ENCODE results near the gene DLG3.
"Not testable (repeated sequence)": the region's sequence is repeated elsewhere in the genome, so short reads cannot be mapped to it uniquely, and the experiment has no call there.

The DLG3 gene

DNA sequence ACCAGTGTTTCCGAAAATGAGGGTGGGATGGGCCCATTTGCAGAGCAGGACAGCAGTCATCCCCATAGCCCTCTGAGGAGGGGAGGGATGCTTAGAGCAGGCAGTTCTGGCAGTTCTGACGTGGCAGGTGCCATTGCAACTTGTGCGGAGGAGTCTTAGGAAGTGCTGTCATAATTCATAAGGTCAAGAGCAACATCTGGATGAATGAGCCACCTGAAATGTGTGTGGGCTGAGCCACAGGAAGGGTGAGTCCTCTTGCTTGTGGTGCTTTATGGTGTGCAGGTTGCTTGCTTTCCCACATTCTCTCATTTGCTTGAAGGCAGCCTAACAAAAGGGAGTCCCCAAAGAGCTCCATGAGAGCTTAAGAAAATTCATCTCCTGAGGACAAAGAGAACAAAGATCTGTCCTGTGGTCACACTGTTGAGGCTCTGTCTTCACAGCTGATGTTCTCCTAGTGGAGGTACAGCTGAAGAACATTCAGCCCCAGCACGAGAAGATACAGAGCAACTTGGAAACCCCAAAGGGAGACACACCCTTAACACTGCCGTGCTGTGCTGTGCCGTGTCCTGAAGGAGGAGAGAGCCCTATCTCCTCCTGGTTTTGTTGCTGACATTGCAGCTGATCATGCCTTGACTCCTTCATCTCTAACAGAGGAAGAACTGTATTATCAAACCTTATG, 60.3 kb downstream of the DLG3 start:
- Histone ChIP-seq H3K27ac (no peak overlapping the region), H3K27me3 (replicated peaks) (no peaks in the 10 kb centered on the region), H3K4me3 (ENCODE audit: low read depth, low read length) (no peak overlapping the region), H3K36me3 (replicated peaks) (no peaks in the 10 kb centered on the region)
- in situ Hi-C loops (cut with HindIII; ENCODE audit: low pct_ligation_motif_present, low sequenced_read_pairs) = no loop called here
- TF ChIP-seq, protein P1, sequence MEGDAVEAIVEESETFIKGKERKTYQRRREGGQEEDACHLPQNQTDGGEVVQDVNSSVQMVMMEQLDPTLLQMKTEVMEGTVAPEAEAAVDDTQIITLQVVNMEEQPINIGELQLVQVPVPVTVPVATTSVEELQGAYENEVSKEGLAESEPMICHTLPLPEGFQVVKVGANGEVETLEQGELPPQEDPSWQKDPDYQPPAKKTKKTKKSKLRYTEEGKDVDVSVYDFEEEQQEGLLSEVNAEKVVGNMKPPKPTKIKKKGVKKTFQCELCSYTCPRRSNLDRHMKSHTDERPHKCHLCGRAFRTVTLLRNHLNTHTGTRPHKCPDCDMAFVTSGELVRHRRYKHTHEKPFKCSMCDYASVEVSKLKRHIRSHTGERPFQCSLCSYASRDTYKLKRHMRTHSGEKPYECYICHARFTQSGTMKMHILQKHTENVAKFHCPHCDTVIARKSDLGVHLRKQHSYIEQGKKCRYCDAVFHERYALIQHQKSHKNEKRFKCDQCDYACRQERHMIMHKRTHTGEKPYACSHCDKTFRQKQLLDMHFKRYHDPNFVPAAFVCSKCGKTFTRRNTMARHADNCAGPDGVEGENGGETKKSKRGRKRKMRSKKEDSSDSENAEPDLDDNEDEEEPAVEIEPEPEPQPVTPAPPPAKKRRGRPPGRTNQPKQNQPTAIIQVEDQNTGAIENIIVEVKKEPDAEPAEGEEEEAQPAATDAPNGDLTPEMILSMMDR (IDR thresholded peaks at IDR 0.05; ENCODE audit: low read depth, low read length, missing control alignments) = no peak
- DNase-seq = no peak

DNA sequence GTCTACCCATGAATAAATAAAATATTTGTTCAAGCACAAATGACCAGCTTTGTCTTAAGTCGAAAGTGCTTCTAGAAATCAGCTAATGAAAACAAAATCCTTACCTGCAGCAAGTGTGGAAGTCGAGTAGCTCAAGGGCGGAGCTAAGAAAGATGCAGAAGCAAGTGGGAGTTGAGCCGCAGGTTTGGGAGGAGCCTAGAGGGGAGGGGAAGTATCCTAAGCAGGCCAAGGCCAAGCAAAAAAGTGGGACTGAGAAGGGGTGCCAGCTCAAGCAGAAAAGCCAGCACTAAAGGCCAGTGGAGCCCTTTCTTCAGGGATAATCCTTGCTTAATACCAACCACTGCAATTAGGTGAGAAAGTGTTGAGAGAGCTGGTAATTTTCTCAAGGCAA, 60.8 kb downstream of the DLG3 start:
- Histone ChIP-seq H3K4me3 (ENCODE audit: low read depth, low read length) (no peak overlapping the region), H3K27me3 (replicated peaks) (no peaks in the 10 kb centered on the region), H3K27ac (no peak overlapping the region), H3K36me3 (replicated peaks) (no peaks in the 10 kb centered on the region)
- DNase-seq = no peak
- TF ChIP-seq, protein P1 (IDR thresholded peaks at IDR 0.05; ENCODE audit: low read depth, low read length, missing control alignments) = no peak
- in situ Hi-C loops (cut with HindIII; ENCODE audit: low pct_ligation_motif_present, low sequenced_read_pairs) = no loop called here

DNA sequence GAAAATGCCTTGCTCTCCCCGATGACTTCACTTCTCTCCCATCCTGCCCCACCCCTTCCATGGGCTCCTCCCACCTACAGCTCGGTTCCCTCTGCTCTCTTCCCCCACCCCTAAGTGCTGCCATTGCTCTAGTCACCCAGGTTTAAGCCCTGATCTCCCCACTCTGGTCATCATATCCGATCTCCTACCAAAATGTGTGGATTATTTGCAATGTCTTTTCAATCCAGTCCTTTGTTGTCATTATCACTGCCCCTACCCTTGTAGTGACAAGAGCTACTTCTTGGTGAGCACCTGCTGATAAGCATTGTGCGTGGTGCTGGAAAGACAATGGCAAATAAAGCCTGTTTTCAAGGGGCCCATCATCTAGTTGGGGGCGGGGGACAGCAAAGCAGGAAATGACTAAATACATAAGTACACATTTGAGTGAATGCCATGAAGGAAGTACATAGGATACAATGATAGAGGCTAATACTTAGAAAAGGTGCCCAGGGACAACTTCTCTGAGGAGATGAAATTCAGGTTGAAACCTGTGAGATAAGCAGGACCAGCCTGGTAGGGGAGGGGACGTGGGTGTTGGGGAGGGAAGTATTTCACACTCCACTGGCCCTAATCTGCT, 63.8 kb downstream of the DLG3 start:
- no peak overlapping the region for H3K27ac ChIP-seq
- no peaks in the 10 kb centered on the region for H3K36me3 ChIP-seq (replicated peaks)
- DNase-seq = peak; percentile 3
- in situ Hi-C loops (cut with HindIII; ENCODE audit: low pct_ligation_motif_present, low sequenced_read_pairs) = no loop called here
- no peaks in the 10 kb centered on the region for H3K27me3 ChIP-seq (replicated peaks)
- no peak overlapping the region for H3K4me3 ChIP-seq (ENCODE audit: low read depth, low read length)
- TF ChIP-seq, protein P1 (IDR thresholded peaks at IDR 0.05; ENCODE audit: low read depth, low read length, missing control alignments) = no peak

DNA sequence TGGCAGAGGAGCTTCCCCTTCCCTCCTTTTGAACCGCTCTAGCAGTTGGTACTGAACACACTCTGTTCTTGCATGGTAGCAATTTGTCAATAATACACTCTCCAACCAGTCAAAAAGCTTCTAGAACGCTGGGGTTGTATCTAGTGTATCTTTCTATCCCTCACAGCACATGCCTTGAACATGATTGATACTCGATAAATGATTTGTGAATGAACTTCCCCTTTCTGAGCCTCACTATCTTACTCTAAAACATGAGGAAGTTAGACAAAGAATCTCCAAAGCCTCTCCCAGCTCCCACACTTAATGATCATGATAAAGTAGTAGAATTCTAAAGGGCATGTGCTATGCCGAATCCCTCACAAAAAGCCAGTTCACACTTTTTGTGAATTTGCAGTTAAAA, 64.4 kb downstream of the DLG3 start:
- no peaks in the 10 kb centered on the region for H3K27me3 ChIP-seq (replicated peaks)
- in situ Hi-C loops (cut with HindIII; ENCODE audit: low pct_ligation_motif_present, low sequenced_read_pairs) = no loop called here
- H3K36me3 ChIP-seq (replicated peaks) = no peaks in the 10 kb centered on the region
- no peak overlapping the region for H3K27ac ChIP-seq
- H3K4me3 ChIP-seq (ENCODE audit: low read depth, low read length) = no peak overlapping the region
- no peak for DNase-seq
- TF ChIP-seq, protein P1 (IDR thresholded peaks at IDR 0.05; ENCODE audit: low read depth, low read length, missing control alignments) = no peak

DNA sequence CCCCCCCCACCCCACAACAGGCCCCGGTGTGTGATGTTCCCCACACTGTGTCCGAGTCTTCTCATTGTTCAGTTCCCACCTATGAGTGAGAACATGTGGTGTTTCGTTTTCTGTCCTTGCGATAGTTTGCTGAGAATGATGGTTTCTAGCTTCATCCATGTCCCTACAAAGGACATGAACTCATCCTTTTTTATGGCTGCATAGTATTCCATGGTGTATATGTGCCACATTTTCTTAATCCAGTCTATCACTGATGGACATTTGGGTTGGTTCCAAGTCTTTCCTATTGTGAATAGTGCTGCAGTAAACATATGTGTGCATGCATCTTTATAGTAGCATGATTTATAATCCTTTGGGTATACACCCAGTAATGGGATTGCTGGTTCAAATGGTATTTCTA, 70.6 kb downstream of the DLG3 start:
- H3K27me3 ChIP-seq (replicated peaks); H3K4me3 ChIP-seq (ENCODE audit: low read depth, low read length); H3K36me3 ChIP-seq (replicated peaks); H3K27ac ChIP-seq; DNase-seq; in situ Hi-C loops (cut with HindIII; ENCODE audit: low pct_ligation_motif_present, low sequenced_read_pairs): not testable (repeated sequence)

DNA sequence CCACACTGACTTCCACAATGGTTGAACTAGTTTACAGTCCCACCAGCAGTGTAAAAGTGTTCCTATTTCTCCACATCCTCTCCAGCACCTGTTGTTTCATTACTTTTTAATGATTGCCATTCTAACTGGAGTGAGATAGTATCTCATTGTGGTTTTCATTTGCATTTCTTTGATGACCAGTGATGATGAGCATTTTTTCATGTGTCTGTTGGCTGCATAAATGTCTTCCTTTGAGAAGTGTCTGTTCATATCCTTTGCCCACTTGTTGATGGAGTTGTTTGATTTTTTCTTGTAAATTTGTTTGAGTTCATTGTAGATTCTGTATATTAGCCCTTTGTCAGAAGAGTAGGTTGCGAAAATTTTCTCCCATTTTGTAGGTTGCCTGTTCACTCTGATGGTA, 71.1 kb downstream of the DLG3 start:
- H3K27ac ChIP-seq; H3K36me3 ChIP-seq (replicated peaks); in situ Hi-C loops (cut with HindIII; ENCODE audit: low pct_ligation_motif_present, low sequenced_read_pairs); H3K27me3 ChIP-seq (replicated peaks); H3K4me3 ChIP-seq (ENCODE audit: low read depth, low read length); DNase-seq: not testable (repeated sequence)

DNA sequence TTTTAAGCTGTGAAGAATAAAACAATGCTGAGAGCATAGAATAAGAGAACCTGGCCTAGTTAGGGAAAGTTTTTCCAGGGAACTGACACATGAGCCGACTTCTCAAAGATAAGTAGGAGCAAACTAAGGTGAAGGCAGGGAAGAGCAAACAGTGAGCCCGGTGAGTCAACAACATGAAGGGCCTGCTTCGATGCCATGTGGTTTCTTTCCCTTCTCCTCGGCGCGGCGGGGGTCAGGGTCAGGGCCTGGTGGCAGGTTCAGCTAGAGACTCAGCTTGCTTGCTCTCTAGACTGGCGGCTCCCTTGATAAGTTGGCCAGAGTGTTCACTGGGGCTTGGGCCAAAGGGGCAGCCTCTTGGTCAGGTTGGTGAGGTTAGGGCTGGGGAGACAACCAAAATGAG, 81.1 kb downstream of the DLG3 start:
- in situ Hi-C loops (cut with HindIII; ENCODE audit: low pct_ligation_motif_present, low sequenced_read_pairs) = no loop called here
- no peak overlapping the region for H3K27ac ChIP-seq
- H3K4me3 ChIP-seq (ENCODE audit: low read depth, low read length) = no peak overlapping the region
- H3K36me3 ChIP-seq (replicated peaks) = no peaks in the 10 kb centered on the region
- DNase-seq = no peak
- TF ChIP-seq, protein P1 (IDR thresholded peaks at IDR 0.05; ENCODE audit: low read depth, low read length, missing control alignments) = no peak
- no peaks in the 10 kb centered on the region for H3K27me3 ChIP-seq (replicated peaks)

All from brain microvascular endothelial cell (primary cell).